NCI-H2227 (cell line): ENCODE data around the gene IQGAP3.
A peak's percentile ranks its signal among the peaks of the same experiment; 100 is the strongest.

Source experiments
- DNase-seq: peaks from one replicate; lab custom pipeline; 2025; ENCODE audit not compliant: unreplicated experiment; lab: John Stamatoyannopoulos, UW

IQGAP3 gene

DNA sequence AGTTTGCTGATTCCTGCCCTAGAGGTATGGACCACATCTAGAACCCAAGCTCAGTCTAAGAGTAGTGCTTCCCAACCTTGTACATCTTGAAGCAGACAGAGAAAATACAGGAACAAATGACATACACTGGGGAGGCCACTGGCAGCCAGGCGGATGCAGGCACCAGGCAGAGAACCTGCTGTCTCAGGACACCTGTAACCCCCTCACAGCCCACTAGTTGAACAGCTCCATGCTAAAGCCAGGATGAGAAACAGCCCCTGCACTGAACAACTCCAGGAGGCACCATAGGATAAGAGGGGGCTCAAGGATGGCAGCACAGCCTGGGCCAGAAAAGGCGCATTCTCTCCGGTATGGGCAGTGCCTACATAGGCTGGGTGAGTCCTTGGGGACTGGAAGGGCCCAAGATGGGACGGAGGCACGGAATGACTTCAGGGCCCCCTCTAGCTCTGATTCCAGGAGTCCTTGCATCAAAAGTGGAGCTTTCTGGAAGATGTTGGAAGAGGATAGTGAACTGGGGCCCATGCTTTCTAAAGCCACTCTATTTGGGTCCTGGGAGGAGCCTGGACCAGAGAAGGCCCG is 87.8 kb downstream of the IQGAP3 start:
- DNase-seq, result no peak

DNA sequence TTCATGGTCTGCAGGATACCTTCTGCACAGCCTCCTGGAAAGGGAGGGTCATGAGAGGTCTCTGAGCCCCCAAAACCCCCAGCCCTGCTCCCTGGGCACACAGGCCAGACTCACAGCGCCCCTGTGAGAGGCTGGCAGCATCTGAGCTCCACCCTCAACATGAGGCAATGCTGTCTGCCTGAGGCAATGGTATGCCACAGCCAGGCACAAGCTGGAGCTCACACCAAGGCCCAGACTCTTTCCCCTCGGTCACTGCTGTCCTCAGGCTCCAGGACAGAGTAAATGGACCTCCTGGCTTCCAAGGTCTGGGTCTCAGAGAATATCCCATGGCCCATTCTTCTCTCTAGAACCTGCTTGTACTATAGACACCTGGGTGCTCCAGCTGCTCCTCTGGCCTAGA is 89.0 kb downstream of the IQGAP3 start:
- DNase-seq, result no peak

DNA sequence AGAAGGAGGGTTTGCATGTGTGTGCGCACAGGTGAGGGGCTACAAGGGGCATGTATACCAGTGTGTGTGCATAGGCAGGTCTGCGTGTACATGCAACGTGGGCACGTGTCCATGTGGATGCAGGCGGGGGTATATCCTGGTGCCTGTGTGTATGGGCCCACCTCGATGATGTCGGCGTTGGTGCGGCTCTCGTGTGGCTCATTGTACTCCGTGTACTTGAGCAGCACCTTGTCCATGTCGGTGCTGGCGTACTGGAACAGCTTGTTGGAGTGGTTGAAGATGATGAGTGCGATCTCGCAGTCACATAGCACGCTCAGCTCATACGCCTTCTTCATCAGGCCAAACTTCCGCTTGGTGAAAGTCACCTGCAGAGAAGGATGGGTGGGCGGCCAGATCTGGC is 90.1 kb downstream of the IQGAP3 start:
- no peak for DNase-seq

DNA sequence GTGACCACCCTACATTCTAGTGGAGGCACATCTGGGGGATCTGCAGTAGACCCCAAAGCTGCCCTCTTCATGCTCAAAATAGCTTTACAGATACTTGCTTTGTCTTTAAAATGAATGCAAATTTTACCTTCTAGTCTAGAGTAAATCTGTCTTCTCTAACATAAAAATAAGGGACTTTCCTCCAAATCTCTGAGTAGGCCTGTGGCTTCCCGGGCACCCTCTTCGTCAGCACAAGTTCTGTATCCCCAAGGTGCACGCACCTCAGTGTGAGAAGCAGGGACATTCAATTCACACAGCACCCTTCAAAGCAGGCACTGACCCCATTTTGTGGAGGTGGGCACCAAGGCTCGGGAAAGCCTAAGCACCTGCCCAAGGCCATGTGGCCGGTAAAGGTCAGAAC is 90.8 kb downstream of the IQGAP3 start:
- no peak for DNase-seq

DNA sequence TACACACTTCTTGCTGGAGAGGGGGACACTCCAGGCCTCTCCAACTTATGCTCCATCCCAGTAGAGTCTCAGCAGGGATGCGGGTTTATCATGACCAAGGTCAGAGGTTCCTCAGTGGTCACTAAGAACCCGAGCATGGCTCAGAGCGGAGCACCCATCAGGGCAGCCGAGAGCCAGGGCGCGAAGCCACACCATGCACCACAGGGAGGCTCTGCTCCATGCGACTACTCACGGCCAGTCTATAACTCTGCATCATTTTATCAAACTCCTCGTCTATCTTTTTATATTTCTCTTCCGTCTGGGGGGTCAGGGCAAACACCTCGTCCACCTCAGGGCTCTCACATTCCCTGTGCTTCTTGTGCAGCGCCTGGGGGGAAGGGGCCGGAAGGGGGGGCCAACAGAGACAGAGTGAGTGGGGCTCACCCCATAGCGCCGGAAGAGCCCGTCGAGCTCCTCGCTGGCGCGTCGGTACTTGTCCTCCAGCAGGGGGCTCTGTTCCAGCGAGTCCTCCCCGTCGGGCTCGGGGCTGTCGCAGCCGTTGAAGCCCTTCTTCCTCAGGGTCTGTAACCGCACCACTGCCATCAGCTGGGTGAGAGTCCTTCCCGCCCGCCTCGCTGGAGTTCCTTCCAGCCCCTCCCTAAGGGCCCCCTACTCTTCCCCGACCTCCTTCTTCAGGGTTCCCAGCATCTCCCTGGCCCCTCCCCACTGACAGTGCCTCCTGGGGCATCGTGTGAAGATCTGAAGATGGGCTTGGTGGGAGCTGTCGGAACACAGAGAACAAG is 91.8 kb downstream of the IQGAP3 start:
- peak; percentile 51 for DNase-seq

DNA sequence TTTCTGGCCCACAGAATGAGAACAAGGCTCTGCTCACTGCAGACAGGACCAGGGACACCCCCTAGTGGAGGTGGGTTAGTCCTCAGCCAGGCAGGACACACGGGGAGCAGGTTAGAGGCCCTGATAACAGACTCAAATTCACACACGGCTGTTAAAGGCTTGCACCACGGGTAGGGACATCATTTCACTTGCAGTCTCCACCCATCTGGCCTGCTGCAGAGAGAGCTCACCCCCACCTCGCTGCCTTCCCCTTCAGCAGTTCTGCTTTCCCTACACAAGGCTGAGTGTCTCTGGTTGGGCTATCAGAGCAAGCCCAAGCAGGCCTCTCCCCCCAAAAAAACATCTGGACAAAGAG is 92.4 kb downstream of the IQGAP3 start:
- DNase-seq, result no peak

DNA sequence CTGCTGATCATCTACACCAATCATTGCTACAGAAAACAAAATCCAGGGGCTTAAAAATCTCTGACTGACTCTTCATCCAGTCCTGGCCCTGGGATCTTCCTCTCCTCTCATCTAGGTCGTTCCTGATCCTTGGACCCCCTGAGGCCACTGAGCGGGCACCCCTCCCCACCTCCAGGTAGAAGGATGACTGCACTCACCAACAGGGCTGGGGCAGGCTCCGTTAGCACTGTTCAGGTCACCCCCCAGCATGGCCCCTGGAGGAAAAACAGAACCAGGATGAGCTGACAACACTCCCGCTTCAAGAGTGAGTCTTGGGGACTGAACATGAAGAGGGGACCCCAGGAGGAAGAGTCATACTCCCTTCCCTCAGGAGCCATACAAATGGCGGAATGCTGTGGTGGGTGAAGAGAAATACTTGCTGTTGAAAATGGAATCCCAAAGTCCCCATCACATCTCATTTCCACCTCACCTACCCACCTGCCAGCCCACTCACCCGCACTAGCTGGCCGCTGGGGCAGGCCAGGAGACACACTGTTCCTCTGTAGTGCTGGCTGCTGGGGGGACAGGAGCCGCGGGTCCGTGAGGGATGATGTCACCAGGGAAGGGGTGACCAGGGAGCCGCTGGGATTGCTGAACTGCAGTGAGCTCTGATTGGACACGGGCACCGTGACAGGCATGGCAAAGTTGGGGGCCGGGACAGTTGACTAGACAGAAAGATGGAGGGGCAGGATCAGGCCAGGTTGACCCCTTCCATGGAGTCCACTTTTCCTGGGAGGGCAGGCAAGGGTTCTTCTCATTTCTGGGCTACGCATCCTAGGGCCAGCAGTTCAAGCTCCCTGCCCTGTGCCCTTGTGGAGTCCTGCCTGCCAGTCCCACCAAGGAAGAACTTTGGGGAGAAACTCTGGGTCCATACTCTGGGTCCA is 93.0 kb downstream of the IQGAP3 start:
- no peak for DNase-seq

DNA sequence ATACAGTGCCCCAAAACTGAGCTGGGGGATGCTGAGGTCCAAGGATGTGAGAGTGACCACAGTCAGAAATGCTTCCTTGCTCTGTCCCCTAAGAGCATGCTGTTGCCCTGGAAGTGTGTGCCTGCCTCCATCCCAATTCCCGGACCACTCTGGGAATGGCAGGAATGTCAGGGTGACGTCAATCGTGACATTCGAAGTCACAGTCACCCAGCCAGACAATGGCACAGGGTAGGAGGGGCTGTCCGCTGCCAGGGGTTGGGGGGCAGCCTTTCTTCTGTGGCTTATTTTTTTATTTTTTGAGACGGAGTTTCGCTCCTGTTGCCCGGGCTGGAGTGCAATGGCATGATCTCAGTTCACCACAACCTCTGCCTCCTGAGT is 94.1 kb downstream of the IQGAP3 start:
- no peak for DNase-seq

DNA sequence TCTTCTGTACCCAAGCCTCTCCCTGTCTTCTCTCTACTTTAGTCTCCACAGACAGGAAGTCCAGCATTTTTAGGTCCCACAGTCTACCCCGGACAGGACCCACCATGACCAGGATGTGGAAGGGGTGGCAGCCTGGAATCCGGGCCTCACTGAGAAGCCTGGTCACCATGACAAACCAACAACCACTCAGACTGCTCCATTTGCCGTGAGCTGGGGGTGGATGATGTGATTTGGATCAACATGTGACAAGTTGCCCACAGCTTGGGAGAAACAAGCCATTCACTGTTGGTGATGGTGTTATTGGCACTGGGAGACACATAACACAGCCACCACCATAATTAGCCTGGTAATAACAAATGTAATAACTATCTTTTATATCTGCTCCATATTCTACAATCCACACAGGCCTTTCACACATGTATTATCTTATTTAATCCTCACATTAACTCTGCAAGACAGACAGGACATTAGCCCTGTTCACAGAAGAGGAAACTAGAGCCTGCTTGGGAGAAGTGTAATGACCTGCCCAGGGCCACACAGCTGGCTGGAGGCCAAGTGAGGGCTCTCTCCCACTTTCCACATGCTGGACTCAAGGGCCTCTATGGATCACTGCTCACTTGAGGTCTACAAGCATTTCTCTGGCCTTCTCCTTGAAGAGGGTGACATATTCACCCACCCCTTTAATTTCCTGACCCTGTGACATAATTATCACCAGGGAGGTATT is 94.7 kb downstream of the IQGAP3 start:
- no peak for DNase-seq

DNA sequence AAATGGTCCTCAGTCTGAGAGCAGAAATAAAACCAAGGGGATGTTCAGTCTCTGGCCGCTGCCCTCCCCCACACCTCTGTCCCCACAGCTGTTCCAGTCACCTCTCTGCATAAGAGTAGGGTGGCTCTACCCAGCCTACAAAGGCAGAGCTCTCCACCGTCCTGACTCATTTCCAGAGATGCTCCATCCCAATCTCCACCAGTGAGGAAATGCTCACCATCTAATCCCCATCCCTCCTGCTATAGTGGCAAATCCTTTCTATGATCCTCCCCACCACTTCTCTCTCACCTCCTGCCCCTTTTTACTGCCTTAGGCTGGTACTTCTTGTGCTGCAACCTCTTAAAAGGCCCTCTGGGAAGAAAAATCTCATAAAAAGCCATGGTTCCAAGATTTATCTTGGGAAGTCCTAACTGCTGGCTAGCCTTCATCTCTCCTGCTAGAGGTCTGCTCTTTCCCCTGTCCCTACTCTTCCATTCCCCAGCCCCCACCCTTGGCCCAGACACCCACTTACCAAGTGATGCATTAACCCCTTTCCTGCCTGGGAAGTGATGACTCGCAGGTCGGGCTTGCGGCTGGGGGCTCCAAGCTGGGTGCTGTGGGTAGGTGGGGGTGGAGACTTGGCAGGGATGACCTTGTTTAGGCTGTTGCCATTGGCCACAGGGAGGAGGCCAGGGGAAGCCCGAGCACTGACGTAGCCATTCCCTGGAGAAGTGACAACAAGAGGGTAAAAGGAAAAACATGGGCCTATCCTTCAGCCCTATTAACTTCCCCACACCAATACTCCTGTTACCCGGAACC is 95.7 kb downstream of the IQGAP3 start:
- DNase-seq, result no peak

DNA sequence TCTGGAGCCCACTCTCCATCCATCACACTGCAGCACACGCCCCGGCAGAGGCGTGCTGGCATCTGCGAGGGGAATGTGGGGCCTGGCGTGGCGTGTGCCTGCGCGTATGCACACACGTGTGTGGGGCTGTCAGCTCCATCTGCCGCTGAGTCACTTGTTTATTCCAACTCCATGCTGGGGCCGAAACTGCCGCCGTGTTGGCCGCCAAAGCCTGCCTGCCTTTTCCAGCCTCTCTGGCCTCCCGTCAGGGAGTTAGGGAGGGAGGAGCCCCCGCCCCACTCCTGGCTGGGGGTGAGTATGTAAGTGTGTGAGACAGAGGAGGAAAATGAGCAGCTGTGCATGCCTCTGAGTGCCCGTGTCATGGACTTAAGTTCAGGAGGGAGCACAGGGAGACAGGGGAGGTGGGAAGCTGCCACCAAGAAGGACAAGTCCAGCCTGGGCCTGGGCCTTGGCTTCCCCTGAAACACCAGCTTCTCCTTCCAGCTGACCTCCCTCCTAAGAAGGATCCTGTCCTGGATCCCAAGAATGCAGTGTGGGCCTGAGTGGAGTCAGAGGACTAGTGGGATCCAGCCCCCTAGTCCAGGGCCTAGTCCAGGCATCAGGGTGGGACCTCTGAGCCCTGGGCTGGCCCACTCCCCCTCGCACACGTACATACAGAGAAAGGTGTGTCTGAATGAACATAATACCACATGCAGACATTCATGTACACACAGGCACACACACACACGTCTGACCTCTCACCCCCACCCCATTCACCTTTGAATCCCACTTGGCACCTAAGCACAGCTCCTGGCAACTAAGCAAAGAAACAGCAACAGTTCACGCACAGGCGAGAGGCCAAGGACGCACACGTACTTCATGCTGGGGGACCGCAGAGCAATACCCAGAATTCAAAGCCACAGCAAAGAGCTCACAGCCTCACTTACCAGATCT is 96.5 kb downstream of the IQGAP3 start:
- DNase-seq, result no peak
